A549 (cell line): ENCODE results near the gene UFC1. TPM values are rescaled to one million over a fixed set of nuclear protein-coding genes. Genes with fewer than 3 reads are reported as not detected.

Experiments
- ATAC-seq, 2 experiments: fragments of 200-7000 bp in 1 of 2; fragments of >200 bp in 1 of 2; cut with Nextera tagmentation in 1 of 2; cut with Tn5 transposase in 1 of 2; 3 replicates each; pipeline versions ENCODE4 v1.8.0 to v1.9.1; 2018 to 2020; ENCODE audit warnings: mild to moderate bottlenecking in 1 of 2, moderate library complexity in 1 of 2
- CTCF ChIA-PET: fragments of 300-600 bp; sonication (Branson Sonifier 250); formaldehyde crosslinking; extraction: SDS; loops from one replicate; lab custom pipeline; 2021; ENCODE audit warnings: antibody characterized with exemption, inconsistent platforms; lab: Yijun Ruan, JAX
- POLR2A ChIA-PET: fragments of 350-600 bp; formaldehyde crosslinking; extraction: SDS; loops from one replicate; lab custom pipeline; 2021; ENCODE audit warnings: antibody characterized with exemption, inconsistent platforms; lab: Yijun Ruan, JAX
- DNase-seq, 2 experiments: peaks; one replicate each; pipeline versions ENCODE4 v3.0.0 to v3.0.0-alpha.2; 2011 to 2016; ENCODE audit warnings: low read depth in 1 of 2, low spot score in 1 of 2
- FAIRE-seq: peaks from 2 replicates; lab custom pipeline; 2011; peaks lifted over from hg19 to GRCh38; lab: Jason Lieb, UNC
- H3K27ac ChIP-seq, 2 experiments: fragments of >200 bp; sonication (Bioruptor Twin); formaldehyde crosslinking; 3 replicates each; pipeline ENCODE4 v1.5.1; 2016 to 2017
- H3K4me1 ChIP-seq: fragments of >200 bp; sonication (Bioruptor Twin); formaldehyde crosslinking; 3 replicates; pipeline ENCODE4 v1.6.1; 2016
- H3K4me2 ChIP-seq: fragments of >200 bp; sonication (Bioruptor Twin); formaldehyde crosslinking; 3 replicates; pipeline ENCODE4 v1.6.1; 2016
- H3K4me3 ChIP-seq: fragments of >200 bp; sonication (Bioruptor Twin); formaldehyde crosslinking; 3 replicates; pipeline ENCODE4 v1.5.1; 2016
- H3K9me3 ChIP-seq: fragments of >200 bp; sonication (Bioruptor Twin); formaldehyde crosslinking; 3 replicates; pipeline ENCODE4 v1.6.1; 2016
- BHLHE40 ChIP-seq: IDR thresholded peaks from 2 replicates; pipeline ENCODE4 v1.6.1; 2012; ENCODE audit warnings: low read depth, low read length, inconsistent platforms
- CBX2 ChIP-seq: fragments of 200-600 bp; sonication (generic); IDR thresholded peaks from 2 replicates; pipeline ENCODE4 v1.6.1; 2016; ENCODE audit warnings: low read depth, mild to moderate bottlenecking, borderline replicate concordance
- CHD2 ChIP-seq: fragments of 150-350 bp; IDR thresholded peaks from 2 replicates; pipeline ENCODE4 v1.6.1; 2014; ENCODE audit warnings: low read length; ENCODE audit not compliant: partially characterized antibody
- EP300 ChIP-seq, 2 experiments: fragments of >200 bp; sonication (Bioruptor Twin); formaldehyde crosslinking; IDR thresholded peaks; 2 replicates in 1 of 2; 3 replicates in 1 of 2; pipeline ENCODE4 v1.6.1; 2016 to 2017
- ESRRA ChIP-seq: fragments of 150-350 bp; IDR thresholded peaks from 2 replicates; pipeline ENCODE4 v1.6.1; 2014; ENCODE audit warnings: mild to moderate bottlenecking, low read length, borderline replicate concordance
- HEYL ChIP-seq: fragments of 250-450 bp; sonication (Bioruptor Pico); IDR thresholded peaks from 2 replicates; pipeline ENCODE4 v1.8.0; 2021; ENCODE audit warnings: mild to moderate bottlenecking, moderate library complexity
- HOXA7 ChIP-seq: fragments of 250-450 bp; sonication (Bioruptor Pico); IDR thresholded peaks from 2 replicates; pipeline ENCODE4 v1.5.0; 2020; ENCODE audit warnings: mild to moderate bottlenecking, moderate library complexity
- JUN ChIP-seq, 2 experiments: fragments of >200 bp; sonication (Bioruptor Twin); formaldehyde crosslinking; IDR thresholded peaks; 2 replicates in 1 of 2; 3 replicates in 1 of 2; pipeline ENCODE4 v1.6.1; 2016 to 2017
- KDM1A ChIP-seq: fragments of 200-600 bp; sonication (generic); IDR thresholded peaks from 2 replicates; pipeline ENCODE4 v1.6.1; 2016; ENCODE audit warnings: low read depth, mild to moderate bottlenecking
- MAZ ChIP-seq: fragments of 150-350 bp; IDR thresholded peaks from 2 replicates; pipeline ENCODE4 v1.6.1; 2014; ENCODE audit warnings: antibody characterized with exemption, low read depth, low read length, borderline replicate concordance
- NPAS2 ChIP-seq: fragments of 250-450 bp; sonication (Bioruptor Pico); IDR thresholded peaks from 2 replicates; pipeline ENCODE4 v1.8.0; 2022; ENCODE audit warnings: mild to moderate bottlenecking, moderate library complexity, borderline replicate concordance
- NR3C1 ChIP-seq: fragments of >200 bp; sonication (Bioruptor Twin); formaldehyde crosslinking; IDR thresholded peaks from 3 replicates; pipeline ENCODE4 v1.6.1; 2017
- PHF8 ChIP-seq: fragments of 200-600 bp; sonication (generic); IDR thresholded peaks from 2 replicates; pipeline ENCODE4 v1.6.1; 2016; ENCODE audit warnings: low read depth, mild to moderate bottlenecking, antibody characterized with exemption, moderate library complexity, borderline replicate concordance
- POLR2AphosphoS2 ChIP-seq: conservative IDR thresholded peaks from 2 replicates; pipeline ENCODE4 v1.6.1; 2012; ENCODE audit warnings: low read length, improper control_type of control experiment, inconsistent platforms
- RARB ChIP-seq: fragments of 250-450 bp; sonication (Bioruptor Pico); IDR thresholded peaks from 2 replicates; pipeline ENCODE4 v1.8.0; 2021; ENCODE audit warnings: mild to moderate bottlenecking, moderate library complexity
- RNF2 ChIP-seq: fragments of 200-600 bp; sonication (generic); IDR thresholded peaks from 2 replicates; pipeline ENCODE4 v1.6.1; 2016; ENCODE audit warnings: low read depth, mild to moderate bottlenecking, antibody characterized with exemption, moderate library complexity, borderline replicate concordance
- TFCP2L1 ChIP-seq: fragments of 250-450 bp; sonication (Bioruptor Pico); IDR thresholded peaks from 2 replicates; pipeline ENCODE4 v1.5.0; 2021; ENCODE audit warnings: mild to moderate bottlenecking
- ZNF302 ChIP-seq: fragments of 250-450 bp; sonication (Bioruptor Pico); IDR thresholded peaks from 2 replicates; pipeline ENCODE4 v1.9.0; 2021; ENCODE audit warnings: inconsistent platforms, mild to moderate bottlenecking, moderate library complexity
- ZSCAN20 ChIP-seq: fragments of 250-450 bp; sonication (Bioruptor Pico); IDR thresholded peaks from 2 replicates; pipeline ENCODE4 v1.8.0; 2022; ENCODE audit warnings: mild to moderate bottlenecking, moderate library complexity
- WGBS: methylation state at CpG from one replicate; pipeline ENCODE4 v1.1.6; 2017; ENCODE audit errors: missing lambda C conversion rate; 5-methylcytosine and 5-hydroxymethylcytosine counted together
- polyA plus RNA-seq, 4 experiments: library from polyadenylated mRNA; depleted of rRNA in 3 of 4; stranded (reverse); fragments of >200 nt; fragmentation: RNase III in 1 of 4; extraction: RNeasy Plus Mini Kit Qiagen cat#74134 plus additional on column Dnase treatment in 1 of 4; gene quantifications; 2 replicates in 3 of 4; 3 replicates in 1 of 4; pipeline ENCODE4 v1.2.3, GENCODE V29; 2011 to 2017
- TF ChIP-seq, protein P1 (sequence below): fragments of 150-350 bp; IDR thresholded peaks from 2 replicates; pipeline ENCODE4 v1.6.1; 2014; ENCODE audit warnings: low read depth, mild to moderate bottlenecking, low read length
- TF ChIP-seq, protein P2 (sequence below): fragments of 200-600 bp; sonication (generic); IDR thresholded peaks from 2 replicates; pipeline ENCODE4 v1.6.1; 2016; ENCODE audit warnings: antibody characterized with exemption, mild to moderate bottlenecking, moderate library complexity
- TF ChIP-seq, protein P3 (sequence below): fragments of >200 bp; sonication (Bioruptor Twin); formaldehyde crosslinking; IDR thresholded peaks from 3 replicates; pipeline ENCODE4 v1.6.1; 2016
- TF ChIP-seq, protein P4 (sequence below): fragments of 250-450 bp; sonication (Bioruptor Pico); IDR thresholded peaks from 2 replicates; pipeline ENCODE4 v1.5.0; 2020; ENCODE audit warnings: low read depth, mild to moderate bottlenecking, moderate library complexity
- TF ChIP-seq, protein P5 (sequence below): IDR thresholded peaks from 2 replicates; pipeline ENCODE4 v1.6.1; 2012
- TF ChIP-seq, protein P6 (sequence below): IDR thresholded peaks from 2 replicates; pipeline ENCODE4 v1.6.1; 2012

The UFC1 gene
- polyA plus RNA-seq, 2 of the 4 experiments (the other 2 are of a cell fraction) = 115 to 153 TPM

DNA sequence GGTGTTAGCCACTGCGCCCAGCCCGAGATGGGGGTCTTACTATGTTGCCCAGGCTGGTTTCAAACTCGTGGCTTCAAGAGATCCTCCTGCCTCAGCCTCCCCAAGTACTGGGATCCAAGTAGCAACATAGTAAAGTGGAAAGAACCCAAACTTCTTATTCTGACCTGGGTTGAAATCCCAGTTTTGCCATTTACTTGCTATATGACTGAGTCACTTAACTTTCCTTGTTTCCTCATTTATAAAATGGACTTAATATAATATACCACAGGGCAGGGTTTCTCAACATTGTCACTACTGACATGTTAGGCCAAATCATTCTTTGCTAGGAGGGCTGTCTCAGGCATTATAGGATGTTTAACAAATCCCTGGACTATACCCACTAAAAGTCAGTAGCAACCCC, 42.7 kb upstream of the UFC1 start:
- DNase-seq = no peak
- ChIA-PET CTCF (interaction anchor here (1.5 to 2.0 kb wide), 2 partner anchors 14 to 113 kb away, joined by 4 to 7 read pairs; no protein-coding TSS in a partner anchor), POLR2A (no interaction called here)
- no peak overlapping the region for H3K4me3 ChIP-seq
- no peak overlapping the region for H3K4me2 ChIP-seq
- 87% methylated on average over 3 of the region's 3 CpGs for WGBS
- H3K9me3 ChIP-seq = no peaks in the 10 kb centered on the region
- H3K27ac ChIP-seq = no peak overlapping the region
- peaks cover 35% of the 10 kb centered on the region for H3K4me1 ChIP-seq
- TF ChIP-seq ESRRA (no peak), NR3C1 (no peak), CBX2 (no peak), RNF2 (no peak), JUN (IDR thresholded peaks at IDR 0.05) (no peak), ZSCAN20 (no peak), HEYL (CRISPR knock-in tag) (no peak), MAZ (no peak), CHD2 (no peak), BHLHE40 (no peak), NPAS2 (CRISPR knock-in tag) (no peak), RARB (CRISPR knock-in tag) (no peak), ZNF302 (no peak), POLR2AphosphoS2 (no peak)
- TF ChIP-seq, protein P1, sequence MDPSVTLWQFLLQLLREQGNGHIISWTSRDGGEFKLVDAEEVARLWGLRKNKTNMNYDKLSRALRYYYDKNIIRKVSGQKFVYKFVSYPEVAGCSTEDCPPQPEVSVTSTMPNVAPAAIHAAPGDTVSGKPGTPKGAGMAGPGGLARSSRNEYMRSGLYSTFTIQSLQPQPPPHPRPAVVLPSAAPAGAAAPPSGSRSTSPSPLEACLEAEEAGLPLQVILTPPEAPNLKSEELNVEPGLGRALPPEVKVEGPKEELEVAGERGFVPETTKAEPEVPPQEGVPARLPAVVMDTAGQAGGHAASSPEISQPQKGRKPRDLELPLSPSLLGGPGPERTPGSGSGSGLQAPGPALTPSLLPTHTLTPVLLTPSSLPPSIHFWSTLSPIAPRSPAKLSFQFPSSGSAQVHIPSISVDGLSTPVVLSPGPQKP = no peak
- TF ChIP-seq, protein P2, sequence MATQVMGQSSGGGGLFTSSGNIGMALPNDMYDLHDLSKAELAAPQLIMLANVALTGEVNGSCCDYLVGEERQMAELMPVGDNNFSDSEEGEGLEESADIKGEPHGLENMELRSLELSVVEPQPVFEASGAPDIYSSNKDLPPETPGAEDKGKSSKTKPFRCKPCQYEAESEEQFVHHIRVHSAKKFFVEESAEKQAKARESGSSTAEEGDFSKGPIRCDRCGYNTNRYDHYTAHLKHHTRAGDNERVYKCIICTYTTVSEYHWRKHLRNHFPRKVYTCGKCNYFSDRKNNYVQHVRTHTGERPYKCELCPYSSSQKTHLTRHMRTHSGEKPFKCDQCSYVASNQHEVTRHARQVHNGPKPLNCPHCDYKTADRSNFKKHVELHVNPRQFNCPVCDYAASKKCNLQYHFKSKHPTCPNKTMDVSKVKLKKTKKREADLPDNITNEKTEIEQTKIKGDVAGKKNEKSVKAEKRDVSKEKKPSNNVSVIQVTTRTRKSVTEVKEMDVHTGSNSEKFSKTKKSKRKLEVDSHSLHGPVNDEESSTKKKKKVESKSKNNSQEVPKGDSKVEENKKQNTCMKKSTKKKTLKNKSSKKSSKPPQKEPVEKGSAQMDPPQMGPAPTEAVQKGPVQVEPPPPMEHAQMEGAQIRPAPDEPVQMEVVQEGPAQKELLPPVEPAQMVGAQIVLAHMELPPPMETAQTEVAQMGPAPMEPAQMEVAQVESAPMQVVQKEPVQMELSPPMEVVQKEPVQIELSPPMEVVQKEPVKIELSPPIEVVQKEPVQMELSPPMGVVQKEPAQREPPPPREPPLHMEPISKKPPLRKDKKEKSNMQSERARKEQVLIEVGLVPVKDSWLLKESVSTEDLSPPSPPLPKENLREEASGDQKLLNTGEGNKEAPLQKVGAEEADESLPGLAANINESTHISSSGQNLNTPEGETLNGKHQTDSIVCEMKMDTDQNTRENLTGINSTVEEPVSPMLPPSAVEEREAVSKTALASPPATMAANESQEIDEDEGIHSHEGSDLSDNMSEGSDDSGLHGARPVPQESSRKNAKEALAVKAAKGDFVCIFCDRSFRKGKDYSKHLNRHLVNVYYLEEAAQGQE = no peak
- TF ChIP-seq, protein P3, sequence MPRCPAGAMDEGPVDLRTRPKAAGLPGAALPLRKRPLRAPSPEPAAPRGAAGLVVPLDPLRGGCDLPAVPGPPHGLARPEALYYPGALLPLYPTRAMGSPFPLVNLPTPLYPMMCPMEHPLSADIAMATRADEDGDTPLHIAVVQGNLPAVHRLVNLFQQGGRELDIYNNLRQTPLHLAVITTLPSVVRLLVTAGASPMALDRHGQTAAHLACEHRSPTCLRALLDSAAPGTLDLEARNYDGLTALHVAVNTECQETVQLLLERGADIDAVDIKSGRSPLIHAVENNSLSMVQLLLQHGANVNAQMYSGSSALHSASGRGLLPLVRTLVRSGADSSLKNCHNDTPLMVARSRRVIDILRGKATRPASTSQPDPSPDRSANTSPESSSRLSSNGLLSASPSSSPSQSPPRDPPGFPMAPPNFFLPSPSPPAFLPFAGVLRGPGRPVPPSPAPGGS = no peak
- TF ChIP-seq, all 56 proteins: peak for 0
- no peak for FAIRE-seq
- no peak for ATAC-seq

DNA sequence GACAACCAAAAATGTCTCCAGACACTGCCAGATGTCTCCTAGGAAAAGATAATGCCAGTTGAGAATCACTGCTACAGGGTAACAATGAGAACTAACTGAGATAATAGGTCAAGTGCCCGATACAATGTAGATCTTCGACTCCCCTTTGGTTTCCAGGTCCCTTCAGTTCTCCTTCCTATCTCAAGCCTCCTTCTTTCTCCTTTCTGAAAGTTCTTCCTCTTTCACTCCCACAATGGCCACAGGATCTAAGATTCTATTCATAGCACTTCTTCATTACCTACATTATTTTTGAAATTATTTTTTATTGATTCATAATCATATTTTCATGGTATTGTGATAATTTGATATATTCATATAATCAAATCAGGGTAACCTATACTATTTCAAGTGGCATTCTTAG, 42.3 kb upstream of the UFC1 start:
- DNase-seq (no peak), ATAC-seq (no peak), FAIRE-seq (no peak)
- H3K4me2 ChIP-seq = no peak overlapping the region
- no peak overlapping the region for H3K27ac ChIP-seq
- peaks cover 39% of the 10 kb centered on the region for H3K4me1 ChIP-seq
- no peak overlapping the region for H3K4me3 ChIP-seq
- ChIA-PET POLR2A (no interaction called here), CTCF (interaction anchor here (1.5 to 2.0 kb wide), 2 partner anchors 14 to 114 kb away, joined by 4 to 7 read pairs; no protein-coding TSS in a partner anchor)
- 94% methylated on average over 2 of the region's 2 CpGs for WGBS
- H3K9me3 ChIP-seq = no peaks in the 10 kb centered on the region
- TF ChIP-seq EP300 (IDR thresholded peaks at IDR 0.05) (no peak), PHF8 (no peak), TFCP2L1 (no peak), KDM1A (no peak), NPAS2 (CRISPR knock-in tag) (no peak), JUN (IDR thresholded peaks at IDR 0.05) (no peak), HOXA7 (no peak)
- TF ChIP-seq, protein P2 = no peak
- TF ChIP-seq, protein P4, sequence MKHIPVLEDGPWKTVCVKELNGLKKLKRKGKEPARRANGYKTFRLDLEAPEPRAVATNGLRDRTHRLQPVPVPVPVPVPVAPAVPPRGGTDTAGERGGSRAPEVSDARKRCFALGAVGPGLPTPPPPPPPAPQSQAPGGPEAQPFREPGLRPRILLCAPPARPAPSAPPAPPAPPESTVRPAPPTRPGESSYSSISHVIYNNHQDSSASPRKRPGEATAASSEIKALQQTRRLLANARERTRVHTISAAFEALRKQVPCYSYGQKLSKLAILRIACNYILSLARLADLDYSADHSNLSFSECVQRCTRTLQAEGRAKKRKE = no peak
- TF ChIP-seq, protein P5, sequence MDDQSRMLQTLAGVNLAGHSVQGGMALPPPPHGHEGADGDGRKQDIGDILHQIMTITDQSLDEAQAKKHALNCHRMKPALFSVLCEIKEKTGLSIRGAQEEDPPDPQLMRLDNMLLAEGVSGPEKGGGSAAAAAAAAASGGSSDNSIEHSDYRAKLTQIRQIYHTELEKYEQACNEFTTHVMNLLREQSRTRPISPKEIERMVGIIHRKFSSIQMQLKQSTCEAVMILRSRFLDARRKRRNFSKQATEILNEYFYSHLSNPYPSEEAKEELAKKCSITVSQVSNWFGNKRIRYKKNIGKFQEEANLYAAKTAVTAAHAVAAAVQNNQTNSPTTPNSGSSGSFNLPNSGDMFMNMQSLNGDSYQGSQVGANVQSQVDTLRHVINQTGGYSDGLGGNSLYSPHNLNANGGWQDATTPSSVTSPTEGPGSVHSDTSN = no peak
- TF ChIP-seq, protein P6, sequence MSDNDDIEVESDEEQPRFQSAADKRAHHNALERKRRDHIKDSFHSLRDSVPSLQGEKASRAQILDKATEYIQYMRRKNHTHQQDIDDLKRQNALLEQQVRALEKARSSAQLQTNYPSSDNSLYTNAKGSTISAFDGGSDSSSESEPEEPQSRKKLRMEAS = no peak
